Activated T-cell treated with anti-CD3 and anti-CD28 coated beads for 48 hours (primary cell): ENCODE results near the gene LMF2.
A peak's percentile ranks its signal among the peaks of the same experiment; 100 is the strongest.

Source experiments
- DNase-seq: peaks from one replicate; pipeline ENCODE4 v3.0.0-alpha.2; 2020; ENCODE audit warnings: low read depth

Gene LMF2

DNA sequence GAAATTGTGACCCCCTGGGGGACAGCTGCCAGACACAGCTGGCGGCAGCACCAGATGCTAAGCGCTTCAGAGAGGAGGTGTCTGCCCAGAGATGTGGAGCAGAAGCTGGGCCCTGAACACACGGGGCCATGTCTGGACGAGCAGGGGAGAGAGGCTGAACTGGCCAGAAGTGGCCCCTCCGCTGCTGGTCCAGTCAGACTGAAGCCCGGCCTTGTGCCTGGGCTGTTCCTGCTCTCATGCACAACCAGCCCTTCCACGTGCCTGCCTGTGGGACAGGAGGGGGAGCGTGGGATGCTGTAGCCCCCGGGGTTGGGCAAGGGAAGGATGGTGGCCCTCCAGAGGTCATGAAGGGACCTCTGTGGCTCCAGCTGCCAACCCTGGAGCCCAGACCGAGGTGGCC is 24.4 kb downstream of the LMF2 start:
- DNase-seq, result no peak

DNA sequence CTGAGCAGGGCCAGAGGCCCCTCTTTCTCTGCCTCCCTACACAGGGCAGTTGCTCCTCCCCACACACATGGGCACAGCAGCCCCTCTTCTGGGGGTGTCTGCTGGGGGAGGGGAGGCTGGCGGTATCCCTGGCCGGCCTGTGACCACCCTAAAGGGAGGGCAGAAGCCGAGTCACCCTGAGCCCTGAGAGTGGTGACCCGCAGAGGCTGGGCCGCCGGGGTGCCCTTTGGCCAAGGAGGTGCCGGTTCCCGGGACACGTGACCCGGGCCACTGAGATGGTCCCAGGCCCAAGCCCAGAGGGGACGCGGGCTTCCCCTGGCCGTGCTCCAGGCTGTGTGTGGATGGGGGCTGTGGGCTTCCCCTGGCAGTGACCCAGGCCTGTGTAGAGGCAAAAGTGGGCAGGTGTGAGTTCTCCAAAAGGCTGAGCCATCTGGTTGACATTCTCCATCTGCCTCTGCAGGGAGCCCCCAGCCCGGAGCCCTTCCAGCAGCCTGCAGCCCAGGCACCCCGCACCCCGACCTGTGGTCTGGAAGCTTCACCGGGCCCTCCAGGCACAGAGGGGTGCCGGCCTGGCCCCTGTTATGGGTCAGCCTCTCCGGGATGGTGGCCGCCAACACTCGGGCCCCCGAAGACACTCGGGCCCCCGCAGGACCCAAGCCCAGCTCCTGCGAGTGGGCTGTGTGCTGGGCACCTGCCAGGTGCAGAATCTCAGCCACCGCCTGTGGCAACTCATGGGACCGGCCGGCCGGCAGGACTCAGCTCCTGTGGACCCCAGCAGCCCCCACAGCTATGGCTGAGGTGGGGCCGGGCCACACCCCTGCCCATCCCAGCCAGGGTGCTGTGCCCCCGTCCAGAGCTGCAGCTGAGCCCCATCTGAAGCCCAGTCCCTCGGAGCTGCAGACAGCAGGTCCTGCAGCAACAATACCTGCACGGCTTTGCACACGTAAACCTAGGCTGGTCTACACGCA is 25.1 kb downstream of the LMF2 start:
- DNase-seq, result no peak

DNA sequence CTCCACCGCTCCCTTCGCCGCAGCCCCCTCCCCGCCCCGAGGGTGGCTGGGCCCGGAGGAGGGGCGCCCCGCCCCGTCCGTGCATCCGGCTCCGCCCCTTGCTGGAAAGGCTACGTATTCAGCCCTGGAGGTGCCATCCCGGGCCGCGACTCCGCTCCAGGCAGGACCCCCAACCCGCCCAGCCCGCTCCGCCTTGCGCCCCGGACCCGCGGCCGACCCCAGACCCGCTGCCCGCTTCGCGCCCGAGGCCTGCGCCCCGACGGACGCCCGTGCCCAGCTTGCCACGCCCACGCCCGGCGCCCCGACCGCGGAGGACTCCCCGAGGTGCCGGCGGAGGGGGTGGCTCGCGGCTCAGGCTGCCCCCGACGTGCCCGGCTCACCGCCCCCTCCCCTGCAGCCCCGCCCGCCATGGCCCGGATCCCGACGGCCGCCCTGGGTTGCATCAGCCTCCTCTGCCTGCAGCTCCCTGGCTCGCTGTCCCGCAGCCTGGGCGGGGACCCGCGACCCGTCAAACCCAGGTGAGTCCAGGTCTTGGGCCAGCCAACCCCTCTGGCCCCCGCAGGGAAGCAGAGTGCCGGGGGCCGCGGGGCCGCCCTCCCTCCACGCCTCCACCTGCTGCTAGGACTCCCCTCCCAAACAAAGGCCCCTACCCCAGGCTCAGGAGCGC is 25.9 kb downstream of the LMF2 start, which contains the start of gene ADM2:
TSS of gene ADM2 (plus strand) at position 104 of the 667 bp plus-strand sequence. CDS start at position 409, 305 bp downstream.
- peak; percentile 61 for DNase-seq

DNA sequence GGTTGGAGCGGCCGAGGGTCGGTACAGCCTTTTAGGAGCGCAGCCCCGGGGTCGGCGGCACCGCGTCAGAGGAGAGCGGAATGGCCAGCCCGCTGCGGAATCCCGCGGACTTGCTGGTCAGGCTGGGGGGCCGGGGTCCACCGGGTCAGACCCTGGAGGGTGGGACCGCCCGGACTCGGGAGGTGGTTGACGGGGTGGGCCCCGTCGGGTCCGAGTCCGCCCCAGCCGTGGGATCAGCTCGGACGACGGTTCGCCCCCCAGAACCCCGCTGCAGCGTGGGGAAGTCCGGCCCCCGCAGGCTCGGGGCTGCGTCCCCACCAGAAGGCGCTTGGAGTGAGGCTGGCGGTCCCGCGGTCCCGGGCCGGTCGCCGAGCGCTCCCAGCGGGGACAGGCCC is 26.5 kb downstream of the LMF2 start:
- DNase-seq, result no peak

DNA sequence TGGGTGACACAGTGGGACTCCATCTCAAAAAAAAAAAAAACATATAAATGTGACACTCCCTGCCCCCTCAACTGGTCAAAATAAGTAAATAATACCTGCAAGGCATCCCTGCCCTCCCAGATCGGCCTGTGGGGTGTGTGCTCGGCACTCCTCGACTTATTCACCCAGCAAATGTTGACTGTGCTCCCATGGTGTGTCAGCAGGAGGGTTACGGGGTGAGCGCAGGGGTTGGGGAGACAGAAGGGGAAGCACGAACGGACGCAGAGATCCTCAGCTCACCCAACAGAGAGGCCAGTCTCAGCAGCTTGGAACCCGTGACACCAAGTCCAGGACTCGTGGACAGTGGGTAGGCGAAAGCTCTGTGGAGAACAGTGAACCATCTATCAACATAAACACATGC is 27.8 kb downstream of the LMF2 start:
- DNase-seq, result no peak

DNA sequence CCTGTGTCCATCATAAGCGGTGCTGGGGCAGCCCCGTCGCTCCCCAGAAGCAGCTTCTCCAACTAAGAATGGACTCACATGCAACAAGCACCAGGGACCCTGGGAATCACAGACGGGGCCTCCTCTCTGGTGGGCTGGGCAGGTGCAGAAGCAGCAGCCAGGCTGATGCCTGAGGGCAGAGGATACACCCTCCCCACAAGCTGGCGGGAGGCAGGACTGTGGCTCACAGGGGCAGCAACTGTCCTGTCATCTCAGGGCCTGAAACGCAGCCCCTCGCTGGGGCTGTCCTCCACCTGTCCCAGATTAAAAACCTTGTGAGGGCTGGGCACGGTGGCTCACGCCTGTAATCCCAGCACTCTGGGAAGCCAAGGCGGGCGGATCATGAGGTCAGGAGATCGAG is 29.6 kb downstream of the LMF2 start:
- DNase-seq, result no peak

DNA sequence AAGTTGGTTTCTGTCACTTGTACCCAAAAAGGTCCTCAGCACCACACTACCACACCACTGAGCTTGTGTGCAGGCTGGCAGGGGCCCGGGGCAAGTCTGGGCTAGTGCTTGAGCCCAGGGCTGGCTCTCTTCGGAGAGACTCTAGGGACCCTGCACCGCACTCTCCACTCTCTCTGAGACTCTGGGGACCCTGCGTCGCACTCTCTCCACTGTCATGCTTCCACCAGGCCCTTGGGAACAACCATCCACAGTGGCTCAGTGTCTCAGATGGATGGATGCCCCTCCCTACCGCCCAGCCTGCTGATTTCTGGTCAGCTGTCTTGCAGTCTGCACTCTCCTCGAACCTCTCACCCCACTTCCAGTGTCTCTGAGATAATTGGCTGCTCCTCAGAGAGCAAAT is 30.6 kb downstream of the LMF2 start:
- no peak for DNase-seq

DNA sequence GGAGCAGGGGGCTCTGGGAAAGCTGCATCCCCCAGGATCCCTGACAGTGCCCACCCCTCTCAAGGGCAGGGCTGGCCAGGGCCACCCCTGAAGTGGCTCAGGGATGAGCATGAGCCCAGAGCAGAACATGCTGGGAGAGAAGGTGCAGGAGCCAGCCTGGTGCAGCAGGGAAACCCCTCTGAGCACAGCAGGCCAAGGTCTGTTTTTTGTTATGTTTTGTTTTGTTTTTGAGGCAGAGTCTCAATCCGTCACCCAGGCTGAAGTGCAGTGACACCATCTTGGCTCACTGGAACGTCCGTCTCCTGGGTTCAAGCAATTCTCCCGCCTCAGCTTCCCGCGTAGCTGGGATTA is 31.9 kb downstream of the LMF2 start:
- DNase-seq, result no peak

DNA sequence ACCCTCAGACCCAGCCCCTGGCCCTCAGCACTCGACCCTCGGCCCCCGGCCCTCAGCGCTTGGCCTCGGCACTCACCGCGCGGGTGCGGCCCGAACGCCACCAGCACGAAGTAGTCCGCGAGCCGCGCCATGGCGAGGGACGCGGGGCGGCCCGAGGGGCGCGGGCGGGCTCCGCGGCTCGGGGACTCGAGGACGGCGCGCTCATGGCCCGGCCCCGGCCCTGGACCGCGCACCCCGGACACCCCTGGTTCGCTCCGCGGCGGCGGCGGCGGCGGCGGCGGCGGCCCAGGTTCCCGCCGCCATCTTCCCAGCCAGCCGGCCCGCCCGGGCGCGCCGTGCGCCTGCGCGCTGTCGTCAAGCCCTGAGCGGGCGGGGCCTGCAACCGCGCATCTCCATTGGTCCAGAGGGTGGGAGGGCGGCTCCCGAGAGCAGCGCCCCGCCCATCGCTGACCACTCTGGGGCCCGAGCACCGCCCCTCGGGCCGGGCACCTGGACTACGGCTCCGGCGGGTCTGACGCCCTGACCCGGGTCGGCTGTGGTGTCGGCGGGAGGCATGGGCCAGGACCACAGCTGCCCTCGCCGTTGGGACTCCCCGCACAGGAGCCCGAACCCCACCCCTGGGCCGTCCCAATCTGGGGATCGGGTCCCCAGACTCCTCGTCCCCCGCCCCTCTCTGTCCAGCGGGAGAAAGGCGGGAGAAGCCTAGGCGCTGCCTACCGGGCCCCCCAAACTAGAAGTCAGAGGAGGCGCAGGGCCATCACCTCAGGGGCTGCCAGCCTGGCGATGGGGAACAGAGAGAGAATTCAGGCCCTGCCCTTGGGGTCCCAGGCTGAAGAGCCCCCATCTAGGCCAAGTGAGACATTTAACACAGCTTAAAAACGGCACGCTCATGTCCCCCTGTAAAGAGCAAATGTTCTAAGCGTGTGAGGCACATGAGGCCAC is 32.5 kb downstream of the LMF2 start, which contains the start of gene SBF1:
TSS of gene SBF1 (minus strand) at position 326 of the 942 bp plus-strand sequence. CDS start at position 131, 195 bp downstream.
- DNase-seq, result peak; percentile 90

DNA sequence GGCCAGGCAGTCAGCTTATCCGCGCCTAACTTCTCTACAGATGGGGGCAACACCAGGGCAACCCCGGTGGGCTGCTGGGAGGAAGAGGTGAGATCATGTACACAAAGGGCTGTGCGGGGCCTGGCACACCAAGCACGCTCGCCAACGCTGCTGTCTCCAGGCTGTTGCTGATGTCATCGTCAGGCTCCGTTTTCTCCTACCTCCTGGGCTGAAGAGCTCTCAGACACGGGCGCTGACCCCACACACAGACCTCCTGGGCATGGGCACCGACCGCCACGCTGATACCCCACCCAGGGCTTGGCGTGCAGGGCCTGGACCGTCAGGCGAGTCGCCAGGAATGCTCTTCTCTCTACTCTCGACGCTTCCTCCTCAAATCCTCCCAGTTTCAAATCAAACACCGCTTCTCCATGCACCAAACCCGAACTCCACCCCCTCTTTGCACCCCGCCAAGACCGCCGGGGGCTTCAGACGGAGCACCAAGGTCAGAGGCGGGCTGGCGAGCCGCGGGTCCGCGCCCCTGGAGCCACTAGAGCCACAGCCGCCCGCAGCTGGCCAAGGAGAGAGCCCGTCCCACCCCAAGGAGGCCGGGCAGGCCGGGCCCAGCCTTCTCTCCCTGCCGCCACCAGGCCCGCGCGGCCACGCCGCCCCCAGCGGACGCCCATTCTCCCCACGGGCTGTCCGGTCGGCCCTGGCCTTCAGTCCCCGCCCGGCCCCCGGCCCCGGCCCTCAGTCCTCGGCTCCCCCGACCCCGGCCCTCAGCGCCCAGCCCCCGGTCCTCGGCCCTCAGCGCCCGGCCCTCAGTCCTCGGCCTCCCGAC is 33.4 kb downstream of the LMF2 start:
- no peak for DNase-seq

DNA sequence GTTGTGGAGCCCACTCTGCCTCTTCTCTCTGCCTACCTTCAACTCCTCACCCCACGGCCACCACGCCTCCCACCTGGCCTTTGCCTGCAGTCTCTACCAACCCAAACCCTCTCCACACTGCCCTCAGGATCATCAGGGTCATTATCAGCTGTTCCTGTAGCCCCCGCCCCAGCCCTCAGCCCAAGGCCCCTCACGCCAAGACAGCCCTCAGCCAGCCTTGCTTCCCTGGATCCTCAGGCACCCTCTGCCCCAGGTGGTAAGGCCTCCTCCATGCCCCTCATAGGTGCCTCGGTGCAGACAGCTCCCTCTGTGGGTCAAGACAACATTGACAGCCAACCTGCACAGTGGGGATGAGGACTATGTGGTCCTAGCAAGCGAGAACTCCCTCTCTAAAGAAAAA is 34.4 kb downstream of the LMF2 start:
- peak; percentile 52 for DNase-seq

DNA sequence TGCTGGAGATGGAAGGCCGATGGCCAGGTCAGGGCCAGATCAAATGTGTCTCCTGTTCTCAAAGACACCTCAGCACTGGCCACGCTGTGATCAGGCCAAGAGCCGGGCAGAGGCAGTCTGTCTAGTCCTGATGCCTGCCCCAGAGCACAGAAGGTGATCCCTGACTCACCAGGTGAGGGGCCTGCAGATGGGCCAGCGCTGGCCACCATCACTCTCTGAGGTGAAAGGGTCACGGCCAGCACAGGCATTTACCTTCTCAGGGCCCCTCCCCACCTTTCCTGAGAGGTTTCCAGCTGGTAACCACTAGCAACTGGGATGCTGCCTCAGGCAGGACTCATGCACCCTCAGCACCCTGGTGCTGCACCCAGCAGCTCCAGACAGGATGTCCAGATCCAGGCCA is 35.5 kb downstream of the LMF2 start:
- no peak for DNase-seq

DNA sequence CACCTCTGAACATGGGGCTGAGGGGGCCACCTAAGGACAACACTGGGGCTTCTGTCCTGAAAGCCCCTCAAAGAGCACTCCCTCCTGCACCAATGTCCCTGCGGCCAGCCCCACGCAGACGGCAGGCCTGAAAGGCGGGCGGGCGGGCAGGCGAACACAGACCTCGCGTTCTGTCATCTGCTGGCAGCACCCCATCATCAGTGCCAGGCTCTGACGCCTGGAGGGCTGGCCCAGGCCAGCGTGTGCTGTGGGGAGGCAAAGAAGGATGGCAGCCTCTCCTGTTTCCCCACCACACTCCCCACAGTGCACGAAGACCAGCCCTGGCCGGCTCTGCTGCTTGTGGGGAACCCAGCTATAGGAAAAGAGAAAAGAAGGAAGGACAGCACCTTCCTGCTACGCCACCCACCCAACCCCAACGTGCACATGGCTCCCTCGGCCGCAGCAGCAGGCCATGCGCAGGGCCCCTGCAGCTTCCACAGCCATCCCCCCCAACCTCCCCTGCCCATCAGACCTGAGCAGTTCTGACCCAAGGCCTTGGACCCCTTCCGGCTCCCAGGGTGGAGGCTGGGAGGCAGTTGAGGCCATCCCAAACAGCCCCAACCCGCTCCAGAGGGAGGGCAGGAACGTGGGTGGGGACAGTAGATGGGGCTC is 36.2 kb downstream of the LMF2 start:
- DNase-seq, result no peak

DNA sequence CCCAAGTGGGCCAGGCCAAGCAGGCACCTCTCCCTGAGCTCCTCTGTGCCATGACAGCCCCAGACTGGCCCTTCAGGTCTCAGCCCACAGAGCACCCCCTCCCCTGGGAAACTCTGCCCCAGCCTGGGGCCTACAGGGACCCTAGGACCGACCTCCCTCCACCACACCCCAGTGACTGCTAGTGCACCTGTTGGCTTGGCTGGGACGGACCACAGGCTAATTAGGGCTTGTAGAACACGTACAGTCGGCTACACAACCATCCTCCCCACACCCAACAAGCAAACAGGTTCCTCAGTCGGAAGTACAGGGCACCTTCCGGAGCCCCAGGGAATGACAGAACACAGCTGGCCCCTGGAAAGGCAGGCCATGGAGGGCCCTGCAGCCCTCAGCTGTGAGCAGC is 37.0 kb downstream of the LMF2 start:
- DNase-seq, result no peak

DNA sequence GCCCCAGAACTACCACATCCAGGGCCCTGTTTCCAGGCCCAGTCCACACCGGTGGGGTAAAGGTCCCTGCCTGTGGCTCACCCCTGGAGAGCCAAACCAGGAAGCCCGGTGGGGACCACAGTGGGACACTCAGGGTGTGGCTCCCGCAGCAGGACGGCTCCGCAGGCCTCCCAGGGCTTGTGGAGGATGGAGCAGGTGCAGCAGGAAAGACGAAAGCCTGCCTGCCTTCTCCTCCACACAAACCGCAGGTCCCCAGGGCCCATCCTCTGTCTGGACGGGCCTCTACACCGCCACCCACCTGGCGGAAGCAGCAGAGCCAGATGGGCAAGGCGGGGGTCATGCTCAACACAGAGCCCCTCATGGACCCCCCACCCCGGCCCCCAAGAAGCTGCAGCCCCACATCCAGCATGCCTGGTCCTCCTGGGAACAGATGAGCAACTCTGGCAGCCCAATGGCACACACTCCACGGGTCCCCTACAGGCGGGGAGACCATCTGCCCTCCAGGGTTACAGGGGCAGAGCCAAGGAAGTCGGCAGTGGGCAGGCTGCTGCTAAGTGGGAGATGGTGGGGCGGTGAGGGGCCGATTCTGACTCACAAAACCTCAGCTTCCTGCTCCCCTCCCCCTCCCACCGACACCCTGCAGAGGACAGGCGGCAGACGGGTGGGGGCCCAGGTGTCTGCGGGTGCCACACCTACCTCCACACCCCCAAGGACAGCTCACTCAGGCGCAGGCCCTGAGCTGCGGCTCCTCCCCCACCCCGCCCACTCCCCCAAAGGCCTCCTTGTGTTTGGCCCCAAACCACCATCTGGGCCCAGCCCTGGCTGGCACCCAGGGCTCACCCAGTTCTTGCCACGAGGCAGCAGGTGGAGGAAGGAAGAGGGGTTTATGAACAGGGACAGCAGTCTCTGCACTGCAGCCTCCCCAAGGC is 37.9 kb downstream of the LMF2 start:
- peak; percentile 88 for DNase-seq

DNA sequence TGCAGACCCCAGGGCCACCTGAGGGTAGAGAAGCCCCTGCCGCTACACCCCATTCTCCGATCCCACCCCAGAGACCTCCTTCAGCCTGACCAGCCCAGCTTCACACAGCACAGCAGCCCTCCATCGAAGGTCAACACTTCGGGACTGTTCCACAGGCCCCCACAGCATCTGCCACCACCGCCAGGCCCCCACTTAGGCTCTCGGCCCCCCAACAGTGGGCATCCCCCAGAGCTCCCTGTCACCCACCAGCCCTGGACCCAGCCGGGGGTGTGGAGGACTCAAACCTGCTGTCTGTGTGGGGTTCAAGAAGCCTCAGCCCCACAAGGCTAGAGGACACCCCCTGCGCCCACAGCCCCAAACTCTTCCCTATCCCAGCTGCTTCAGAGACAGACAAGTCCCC is 38.9 kb downstream of the LMF2 start:
- DNase-seq, result no peak

DNA sequence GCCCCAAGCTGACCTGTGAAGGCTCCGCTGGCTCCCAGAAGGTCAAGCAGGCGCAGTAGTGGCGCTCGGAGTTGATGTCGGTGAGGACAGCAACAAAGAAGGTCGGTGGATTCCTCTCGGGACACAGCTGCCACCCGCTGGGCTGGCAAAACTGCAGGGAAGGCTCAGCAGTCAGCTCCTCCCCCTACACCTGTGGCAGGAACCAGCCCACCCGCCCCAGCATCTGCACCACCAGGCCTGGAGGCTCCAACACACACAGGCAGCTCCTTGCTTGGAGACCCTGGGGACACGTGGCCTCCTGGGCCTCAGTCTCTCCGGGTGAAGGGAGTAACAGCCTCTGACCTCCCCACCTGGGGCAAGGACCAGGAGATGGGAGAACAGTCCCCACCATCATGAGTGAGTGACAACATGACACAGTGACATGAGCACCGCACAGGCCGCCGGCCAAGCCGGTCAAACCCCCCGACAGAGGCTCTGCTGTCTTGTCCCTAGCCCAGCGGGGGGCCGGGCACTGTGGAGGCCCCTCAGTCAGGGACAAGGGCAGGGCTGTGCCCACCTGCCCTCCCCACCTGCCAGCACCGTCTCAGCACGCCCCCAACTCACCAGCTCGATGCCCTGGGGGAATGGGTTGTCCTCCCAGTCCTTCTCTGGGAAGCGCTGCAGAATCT is 39.6 kb downstream of the LMF2 start:
- DNase-seq, result no peak

DNA sequence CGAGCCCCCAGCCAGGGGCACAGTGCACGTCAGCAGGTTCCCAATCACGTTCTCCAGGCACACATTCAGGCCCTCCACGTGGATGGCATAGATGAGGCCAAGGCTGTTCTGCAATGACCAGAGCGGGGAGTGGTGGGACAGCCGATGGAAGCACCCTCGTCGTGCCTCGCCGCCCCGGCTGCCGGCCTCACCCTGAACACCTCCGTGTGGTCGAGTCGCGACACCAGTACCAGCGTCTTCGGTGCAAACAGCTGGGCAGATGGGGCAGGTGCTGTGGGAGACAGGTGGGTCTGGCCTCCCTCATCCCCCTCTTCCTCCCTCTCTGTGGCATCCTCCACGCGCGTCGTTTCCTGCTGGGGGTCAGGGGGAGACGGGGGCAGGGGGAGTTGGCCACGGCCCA is 40.2 kb downstream of the LMF2 start:
- DNase-seq, result no peak
